Measurements from ENCODE around the gene GARNL3. TPM values are rescaled to one million over a fixed set of nuclear protein-coding genes. Genes with fewer than 3 reads are reported as not detected.

GARNL3 gene
- polyA plus RNA-seq, 1 donor from 2014 or later = 1.3 TPM

- Mint-ChIP-seq H3K4me1 (peaks cover 0 to 4% (median 2%) of the 10 kb centered on the region in 3 donors), H3K27ac (peak within 1 kb of the TSS; percentile 46 to 86 (median 65)), H3K4me3 (peak within 1 kb of the TSS; percentile 81 to 92 (median 86)), H3K9me3 (no peaks in the 10 kb centered on the region), H3K36me3 (peaks cover 5% of the 10 kb centered on the region), H3K27me3 (no peaks in the 10 kb centered on the region)
These were observed 132.5 kb downstream of the GARNL3 start, which contains the start of gene SLC2A8 for GRCh38 chr9:127396808-127397645. SLC2A8 (plus strand) TSS chr9:127397169; CDS start chr9:127397231, 62 bp downstream.

- no peaks in the 10 kb centered on the region for H3K27me3 Mint-ChIP-seq
- H3K4me3 Mint-ChIP-seq = peak overlapping the region; percentile 81 to 92 (median 86)
- H3K36me3 Mint-ChIP-seq = peaks cover 7% of the 10 kb centered on the region
- peaks cover 0 to 4% (median 2%) of the 10 kb centered on the region in 3 donors for H3K4me1 Mint-ChIP-seq
- peak overlapping the region in 2 of 3 donors; percentile 28 to 62 for H3K27ac Mint-ChIP-seq
- H3K9me3 Mint-ChIP-seq = no peaks in the 10 kb centered on the region
These were observed 133.2 kb downstream of the GARNL3 start for GRCh38 chr9:127397646-127398274.

GRCh38 chr9:127398275-127398647 lies 133.7 kb downstream of the GARNL3 start:
- H3K4me1 Mint-ChIP-seq = peaks cover 0 to 4% (median 2%) of the 10 kb centered on the region in 3 donors
- peak overlapping the region in 2 of 3 donors; percentile 28 to 62 for H3K27ac Mint-ChIP-seq
- peak overlapping the region; percentile 74 to 89 (median 84) for H3K4me3 Mint-ChIP-seq
- H3K27me3 Mint-ChIP-seq = no peaks in the 10 kb centered on the region
- H3K9me3 Mint-ChIP-seq = no peaks in the 10 kb centered on the region
- H3K36me3 Mint-ChIP-seq = peaks cover 7% of the 10 kb centered on the region

DNA sequence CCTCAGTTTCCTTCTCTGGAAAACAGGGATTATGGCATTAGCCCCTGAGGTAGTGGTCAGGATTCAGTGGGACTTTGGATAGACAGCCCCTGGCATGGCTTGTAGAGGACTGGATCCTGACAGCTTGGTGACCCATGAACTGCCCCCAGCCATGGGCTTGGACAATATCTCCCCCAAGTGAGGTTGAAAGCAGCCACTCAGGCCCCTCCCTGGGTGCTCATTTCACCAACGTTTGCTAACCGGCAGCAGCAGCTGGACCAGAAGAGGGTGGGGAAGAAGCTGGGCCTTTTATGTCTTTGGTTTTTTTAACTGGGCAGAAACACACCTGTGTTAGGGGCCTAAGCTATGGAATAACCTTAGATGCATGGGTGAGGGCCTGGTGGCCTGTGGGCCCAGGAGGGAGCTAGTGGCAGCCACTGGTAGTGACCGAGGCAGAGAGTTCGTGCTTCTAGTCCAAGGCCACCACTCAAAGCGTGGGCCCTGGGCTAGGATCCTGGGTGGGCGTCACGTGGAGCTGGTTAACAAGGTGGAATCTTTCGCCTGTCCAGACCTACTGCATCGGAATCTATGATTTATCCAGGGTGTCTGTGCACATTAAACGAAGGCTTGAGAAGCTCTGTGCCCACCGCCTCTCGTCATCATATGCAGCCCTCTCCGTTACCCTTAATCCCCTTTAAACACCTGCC lies 134.3 kb downstream of the GARNL3 start:
- peak overlapping the region; percentile 74 to 89 (median 84) for H3K4me3 Mint-ChIP-seq
- H3K27ac Mint-ChIP-seq = peak overlapping the region in 2 of 3 donors; percentile 28 to 62
- peaks cover 0 to 4% (median 2%) of the 10 kb centered on the region in 3 donors for H3K4me1 Mint-ChIP-seq
- H3K27me3 Mint-ChIP-seq = no peaks in the 10 kb centered on the region
- H3K9me3 Mint-ChIP-seq = no peaks in the 10 kb centered on the region
- peaks cover 7% of the 10 kb centered on the region for H3K36me3 Mint-ChIP-seq

GRCh38 chr9:127399736-127400269 lies 135.2 kb downstream of the GARNL3 start:
- Mint-ChIP-seq H3K27me3 (no peaks in the 10 kb centered on the region), H3K36me3 (peaks cover 7% of the 10 kb centered on the region), H3K9me3 (no peaks in the 10 kb centered on the region), H3K4me3 (peak overlapping the region in 1 of 4 donors; percentile 83), H3K27ac (no peak overlapping the region), H3K4me1 (peaks cover 0 to 4% (median 2%) of the 10 kb centered on the region in 3 donors)

- peaks cover 7% of the 10 kb centered on the region for H3K36me3 Mint-ChIP-seq
- H3K4me3 Mint-ChIP-seq = no peak overlapping the region
- H3K27me3 Mint-ChIP-seq = no peaks in the 10 kb centered on the region
- no peak overlapping the region for H3K27ac Mint-ChIP-seq
- H3K4me1 Mint-ChIP-seq = no peaks in the 10 kb centered on the region
- no peaks in the 10 kb centered on the region for H3K9me3 Mint-ChIP-seq
These were observed 138.0 kb downstream of the GARNL3 start for GRCh38 chr9:127402401-127403090.

DNA sequence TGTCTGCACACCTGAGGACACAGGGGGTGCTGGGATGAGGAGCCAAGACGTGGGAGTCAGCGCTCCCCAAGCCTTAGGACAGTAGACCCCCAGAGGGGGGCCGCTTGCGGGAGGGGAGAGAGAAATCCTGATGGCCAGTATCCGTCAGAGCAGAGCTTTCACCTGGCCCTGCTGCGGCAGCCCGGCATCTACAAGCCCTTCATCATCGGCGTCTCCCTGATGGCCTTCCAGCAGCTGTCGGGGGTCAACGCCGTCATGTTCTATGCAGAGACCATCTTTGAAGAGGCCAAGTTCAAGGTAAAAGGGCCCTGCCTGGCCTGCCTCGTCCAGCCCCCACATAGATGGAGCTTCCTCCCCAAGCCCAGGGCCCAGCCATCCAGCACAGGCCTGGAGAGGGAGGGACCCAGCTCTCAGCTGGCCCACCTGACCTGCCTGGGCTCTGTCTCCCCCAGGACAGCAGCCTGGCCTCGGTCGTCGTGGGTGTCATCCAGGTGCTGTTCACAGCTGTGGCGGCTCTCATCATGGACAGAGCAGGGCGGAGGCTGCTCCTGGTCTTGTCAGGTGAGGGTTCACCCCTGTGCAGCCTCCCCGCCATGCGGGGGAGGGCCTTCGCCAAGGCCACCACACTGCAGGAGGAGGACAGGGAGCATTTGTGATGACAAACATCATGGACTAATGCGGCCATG lies 139.1 kb downstream of the GARNL3 start:
- no peaks in the 10 kb centered on the region for H3K9me3 Mint-ChIP-seq
- H3K4me1 Mint-ChIP-seq = no peaks in the 10 kb centered on the region
- H3K27ac Mint-ChIP-seq = no peak overlapping the region
- no peak overlapping the region for H3K4me3 Mint-ChIP-seq
- peaks cover 7% of the 10 kb centered on the region for H3K36me3 Mint-ChIP-seq
- H3K27me3 Mint-ChIP-seq = no peaks in the 10 kb centered on the region

GRCh38 chr9:127404631-127405030 lies 140.1 kb downstream of the GARNL3 start:
- Mint-ChIP-seq H3K27ac (no peak overlapping the region), H3K4me1 (peaks cover 0 to under 1% (median 0%) of the 10 kb centered on the region in 3 donors), H3K9me3 (no peaks in the 10 kb centered on the region), H3K4me3 (no peak overlapping the region), H3K27me3 (no peaks in the 10 kb centered on the region), H3K36me3 (peaks cover 7% of the 10 kb centered on the region)

GRCh38 chr9:127405344-127406125 lies 141.0 kb downstream of the GARNL3 start:
- no peak overlapping the region for H3K4me3 Mint-ChIP-seq
- H3K36me3 Mint-ChIP-seq = peaks cover 7% of the 10 kb centered on the region
- H3K4me1 Mint-ChIP-seq = peaks cover 0 to 4% (median 0%) of the 10 kb centered on the region in 3 donors
- no peaks in the 10 kb centered on the region for H3K9me3 Mint-ChIP-seq
- peak overlapping the region in 1 of 3 donors; percentile 39 for H3K27ac Mint-ChIP-seq
- no peaks in the 10 kb centered on the region for H3K27me3 Mint-ChIP-seq

- Mint-ChIP-seq H3K27ac (no peak overlapping the region), H3K4me1 (peaks cover 6 to 10% (median 6%) of the 10 kb centered on the region in 3 donors), H3K9me3 (no peaks in the 10 kb centered on the region), H3K36me3 (peaks cover 3% of the 10 kb centered on the region), H3K27me3 (no peaks in the 10 kb centered on the region), H3K4me3 (peak overlapping the region in 1 of 4 donors; percentile 23)
These were observed 142.4 kb downstream of the GARNL3 start for GRCh38 chr9:127406799-127407491.

DNA sequence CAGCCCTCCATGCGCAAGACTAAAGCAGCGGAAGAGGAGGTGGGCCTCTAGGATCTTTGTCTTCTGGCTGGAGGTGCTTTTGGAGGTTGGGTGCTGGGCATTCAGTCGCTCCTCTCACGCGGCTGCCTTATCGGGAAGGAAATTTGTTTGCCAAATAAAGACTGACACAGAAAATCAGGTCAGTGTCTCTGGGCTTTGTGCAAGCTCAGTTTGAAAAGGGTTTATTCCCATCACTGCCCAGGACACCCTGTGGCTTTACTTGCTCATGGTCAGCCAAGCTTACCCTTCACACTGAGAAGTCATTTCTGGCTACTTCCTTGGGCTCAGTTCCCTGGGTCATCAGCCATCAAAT lies 142.9 kb downstream of the GARNL3 start:
- Mint-ChIP-seq H3K4me1 (peaks cover 6 to 10% (median 6%) of the 10 kb centered on the region in 3 donors), H3K9me3 (no peaks in the 10 kb centered on the region), H3K27ac (no peak overlapping the region), H3K36me3 (no peaks in the 10 kb centered on the region), H3K4me3 (peak overlapping the region in 1 of 4 donors; percentile 23), H3K27me3 (no peaks in the 10 kb centered on the region)

DNA sequence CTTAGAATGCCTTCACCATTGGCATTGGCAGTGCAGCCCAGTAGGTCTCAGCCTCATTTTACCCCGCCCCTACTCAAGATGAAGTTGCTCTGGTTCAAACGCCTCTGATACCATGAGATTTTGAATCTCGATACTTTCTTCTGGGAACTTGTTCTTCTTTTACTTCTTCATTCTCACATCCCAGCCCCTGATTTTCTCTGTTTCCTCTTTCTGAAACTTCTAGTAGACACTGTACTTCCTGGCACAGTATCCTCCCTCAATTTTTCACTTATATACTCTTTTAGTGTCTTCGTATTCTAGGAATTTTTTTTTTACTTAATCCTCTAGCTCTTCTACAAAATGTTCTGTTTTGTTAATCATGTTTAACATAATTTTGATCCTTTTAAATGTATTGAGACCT lies 146.5 kb downstream of the GARNL3 start:
- Mint-ChIP-seq H3K9me3 (no peaks in the 10 kb centered on the region), H3K27me3 (no peaks in the 10 kb centered on the region), H3K4me3 (no peak overlapping the region), H3K4me1 (peaks cover 6 to 12% (median 6%) of the 10 kb centered on the region in 3 donors), H3K36me3 (no peaks in the 10 kb centered on the region), H3K27ac (peak overlapping the region in 1 of 3 donors; percentile 6)

DNA sequence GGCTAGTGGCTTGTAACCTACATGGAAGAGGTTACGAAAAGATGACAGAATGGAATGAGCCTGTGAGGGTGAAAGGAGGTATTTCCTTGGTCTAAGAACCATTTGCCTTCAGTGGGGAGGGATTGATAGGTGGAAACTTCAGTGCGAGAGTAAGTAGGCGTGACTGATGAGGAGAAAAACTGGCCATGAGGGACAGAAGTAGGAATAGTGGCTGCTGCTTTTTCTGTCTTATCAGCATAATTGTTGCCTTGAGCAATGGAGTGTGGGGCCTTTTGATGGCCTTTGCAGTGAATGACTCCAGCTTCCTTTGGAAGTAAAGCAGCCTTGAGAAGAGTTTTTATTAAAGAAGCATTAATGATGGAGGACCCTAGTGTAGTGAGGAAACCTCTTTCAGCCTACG lies 150.6 kb downstream of the GARNL3 start:
- Mint-ChIP-seq H3K4me1 (peaks cover 6 to 10% (median 9%) of the 10 kb centered on the region in 3 donors), H3K27ac (no peak overlapping the region), H3K27me3 (no peaks in the 10 kb centered on the region), H3K4me3 (no peak overlapping the region), H3K36me3 (no peaks in the 10 kb centered on the region), H3K9me3 (no peaks in the 10 kb centered on the region)
